Myometrial cell (primary cell): Measurements from ENCODE around the gene C16orf96. TPM values are rescaled to one million over a fixed set of nuclear protein-coding genes. Genes with fewer than 3 reads are reported as not detected.

ENCODE experiments used
- total RNA-seq: library from RNA; depleted of rRNA; stranded (reverse); fragments of >200 nt; gene quantifications from 2 replicates; pipeline ENCODE4 v1.2.3, GENCODE V29; 2015

C16orf96 gene
- not detected in 2 replicates for total RNA-seq

GRCh38 chr16:4556112-4556511, at the start of gene C16orf96:
TSS of gene C16orf96 (plus strand) at chr16:4556340. CDS start at chr16:4556490, 150 bp downstream.

GRCh38 chr16:4538350-4539235, 17.5 kb upstream of the C16orf96 start, which contains the start of gene CDIP1:
TSS of gene CDIP1 (minus strand) at chr16:4538773. CDS start at chr16:4514130, 24,643 bp downstream.

GRCh38 chr16:4614571-4615383, 58.6 kb downstream of the C16orf96 start, which contains the start of gene UBALD1:
TSS of gene UBALD1 (minus strand) at chr16:4614888. CDS start at chr16:4614797, 91 bp downstream.

GRCh38 chr16:4624015-4624826, 68.1 kb downstream of the C16orf96 start, which contains the start of gene MGRN1:
TSS of gene MGRN1 (plus strand) at chr16:4624826. CDS start at chr16:4624961, 135 bp downstream.

Other genes with a start within 250 kb of the C16orf96 start
- 6.7 and 6.9 TPM in 2 replicates for gene GLIS2, start 240.3 kb upstream of the C16orf96 start, total RNA-seq
- 29.1 and 32.4 TPM in 2 replicates for gene PAM16, start 205.0 kb upstream of the C16orf96 start, total RNA-seq
- 108 and 121 TPM in 2 replicates for gene VASN, start 184.5 kb upstream of the C16orf96 start, total RNA-seq
- gene CORO7, start 139.7 kb upstream of the C16orf96 start, total RNA-seq: 13.3 and 14.1 TPM in 2 replicates
- gene DNAJA3, start 130.5 kb upstream of the C16orf96 start, total RNA-seq: 44.1 and 49.4 TPM in 2 replicates
- gene NMRAL1, start 81.7 kb upstream of the C16orf96 start, total RNA-seq: 78.9 and 86.2 TPM in 2 replicates
- 58.8 and 79.6 TPM in 2 replicates for gene HMOX2, start 79.9 kb upstream of the C16orf96 start, total RNA-seq
- 6.6 and 10.1 TPM in 2 replicates for gene CDIP1, start 17.6 kb upstream of the C16orf96 start, total RNA-seq
- 2.3 and 6.0 TPM in 2 replicates for gene UBALD1, start 58.5 kb downstream of the C16orf96 start, total RNA-seq
- 31.4 and 37.7 TPM in 2 replicates for gene MGRN1, start 68.5 kb downstream of the C16orf96 start, total RNA-seq
- 42.5 and 43.0 TPM in 2 replicates for gene NUDT16L1, start 137.2 kb downstream of the C16orf96 start, total RNA-seq
- 5.7 and 17.3 TPM in 2 replicates for gene ANKS3, start 177.9 kb downstream of the C16orf96 start, total RNA-seq
- 0.35 and 2.6 TPM in 2 replicates for gene DNAAF8, start 178.2 kb downstream of the C16orf96 start, total RNA-seq
- 8.6 and 10.3 TPM in 2 replicates for gene ZNF500, start 210.8 kb downstream of the C16orf96 start, total RNA-seq
- not detected in 2 replicates for gene SEPTIN12, start 232.0 kb downstream of the C16orf96 start, total RNA-seq
- gene SMIM22, start 239.0 kb downstream of the C16orf96 start, total RNA-seq: not detected in 2 replicates
- 21.3 and 38.1 TPM in 2 replicates for gene ROGDI, start 246.3 kb downstream of the C16orf96 start, total RNA-seq